CD4-positive, alpha-beta T cell treated with Interleukin-6 at 100 ng/mL for 8 hours (primary cell): Measurements from ENCODE around the gene SCGB3A1.

Source experiments
- DNase-seq: peaks from one replicate; pipeline ENCODE4 v3.0.0-alpha.2; 2020; ENCODE audit warnings: mixed read lengths, low spot score

Gene SCGB3A1

GRCh38 chr5:180625125-180625790 lies 34.0 kb upstream of the SCGB3A1 start:
- DNase-seq = no peak

- DNase-seq = no peak
Observed at GRCh38 chr5:180624587-180624986, 33.3 kb upstream of the SCGB3A1 start.

DNA sequence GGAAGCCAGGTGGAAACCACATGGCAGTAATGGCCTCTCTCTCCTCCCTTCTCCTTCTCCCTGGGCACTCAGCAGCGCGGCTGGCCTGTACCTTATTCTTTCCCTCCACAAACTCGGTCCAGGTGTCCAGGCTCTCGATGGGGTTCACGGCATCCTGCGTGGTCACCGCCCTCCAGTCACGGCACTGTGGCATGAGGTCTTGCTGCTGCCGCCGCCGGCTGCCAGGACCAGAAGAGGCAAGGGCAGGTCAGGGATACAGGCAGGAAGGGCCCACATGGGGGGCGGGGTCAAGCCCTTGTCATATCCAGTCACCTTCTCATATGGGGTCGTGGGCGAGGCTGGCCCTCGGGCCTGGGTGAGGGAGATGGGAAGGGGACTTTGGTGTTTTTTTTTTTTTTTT lies 32.5 kb upstream of the SCGB3A1 start:
- DNase-seq = no peak

- DNase-seq = no peak
Observed at GRCh38 chr5:180623411-180623834, 32.1 kb upstream of the SCGB3A1 start.

DNA sequence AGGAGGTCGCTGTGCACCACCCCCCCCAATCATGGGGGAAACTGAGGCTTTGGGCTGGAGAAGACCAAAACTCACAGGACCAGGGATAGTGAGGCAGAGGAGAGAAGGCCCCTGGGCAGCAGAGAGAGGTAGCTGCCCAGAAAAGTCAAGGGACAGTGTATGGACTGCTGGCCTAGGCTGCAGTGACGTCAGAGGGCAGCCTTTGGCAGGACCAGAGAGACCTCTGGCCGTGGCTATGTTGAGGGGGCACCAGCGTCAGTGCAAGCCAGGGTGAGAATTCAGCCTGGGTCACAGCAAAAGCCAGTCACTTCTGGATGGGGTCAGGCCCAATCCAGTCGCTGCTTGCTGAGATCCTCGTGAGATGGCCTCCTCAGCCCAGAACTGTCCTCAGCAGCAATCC lies 31.6 kb upstream of the SCGB3A1 start:
- no peak for DNase-seq

DNA sequence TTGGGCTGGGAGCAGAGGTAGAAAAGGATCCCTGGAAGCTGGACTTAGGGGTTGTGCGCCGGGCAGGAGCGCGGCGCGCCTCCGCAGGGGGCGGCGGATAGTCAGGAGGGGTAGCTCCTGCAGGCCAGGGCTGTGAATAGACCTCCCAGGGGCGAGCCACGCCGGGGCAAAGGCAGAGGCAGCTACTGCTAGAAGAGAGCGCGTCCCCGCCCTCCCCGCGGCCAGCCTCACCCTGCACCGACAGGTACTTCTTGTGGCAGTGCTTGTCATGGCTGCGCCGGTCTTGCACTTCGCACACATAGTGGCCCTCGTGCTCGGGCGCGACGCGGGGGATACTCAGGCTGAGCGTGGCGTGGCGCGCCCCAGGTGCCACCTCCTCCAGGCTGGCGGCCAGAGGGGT lies 30.0 kb upstream of the SCGB3A1 start:
- DNase-seq = no peak

DNA sequence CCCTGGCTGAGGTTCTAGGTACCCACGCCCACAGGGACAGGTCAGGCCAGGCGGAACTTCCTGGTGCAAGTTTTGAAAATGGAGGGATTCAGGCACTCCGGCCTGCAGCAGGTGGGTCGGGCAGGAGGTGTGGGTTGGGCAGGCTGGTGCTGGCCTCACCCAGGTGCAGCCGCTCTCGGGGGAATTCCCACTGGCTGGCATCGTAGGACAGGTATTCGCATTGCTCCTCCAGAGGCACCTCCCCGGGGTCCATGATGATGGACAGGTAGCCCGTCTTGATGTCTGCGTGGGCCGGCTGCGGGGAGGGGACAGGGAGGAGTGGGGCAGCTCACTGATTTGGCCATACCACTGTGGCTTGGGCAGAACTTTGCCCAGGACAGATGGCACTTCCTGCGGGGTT lies 28.7 kb upstream of the SCGB3A1 start:
- no peak for DNase-seq

- no peak for DNase-seq
Observed at GRCh38 chr5:180619563-180619915, 28.2 kb upstream of the SCGB3A1 start.

DNA sequence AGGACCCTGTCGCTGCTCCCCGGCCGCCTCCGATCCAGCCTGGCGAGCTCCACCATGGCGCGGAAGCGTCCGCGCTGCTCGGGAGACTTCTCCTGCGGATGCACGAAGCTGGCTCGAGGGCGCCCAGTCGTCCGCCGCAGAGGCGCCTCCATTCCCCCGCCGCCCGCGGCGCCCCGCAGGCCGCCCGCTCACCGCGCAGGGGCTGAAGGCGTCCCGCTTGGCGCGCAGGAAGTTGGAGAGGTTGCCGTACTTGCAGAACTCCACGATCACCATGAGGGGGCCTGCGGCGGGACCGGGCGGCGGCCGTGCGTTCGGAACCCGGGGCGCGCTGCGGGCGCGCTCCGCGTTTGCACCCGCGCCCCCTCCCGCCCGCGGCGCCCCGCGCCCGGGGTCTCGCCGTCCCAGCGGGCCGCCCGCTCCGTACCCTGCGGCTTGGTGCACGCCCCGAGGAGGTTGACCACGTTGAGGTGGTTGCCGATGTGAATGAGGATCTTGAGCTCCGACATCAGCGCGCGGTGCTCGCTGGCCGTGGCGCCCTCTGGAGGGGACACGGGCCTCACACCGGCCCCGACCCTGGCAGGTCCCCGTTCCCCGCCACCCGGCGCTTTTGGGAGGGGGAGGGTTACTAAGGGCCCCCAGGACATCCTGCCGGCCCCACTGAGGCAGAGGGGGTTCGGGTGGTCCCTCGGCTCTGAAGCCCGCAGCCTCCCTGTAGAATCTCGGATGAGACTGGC lies 27.7 kb upstream of the SCGB3A1 start:
- DNase-seq = no peak

DNA sequence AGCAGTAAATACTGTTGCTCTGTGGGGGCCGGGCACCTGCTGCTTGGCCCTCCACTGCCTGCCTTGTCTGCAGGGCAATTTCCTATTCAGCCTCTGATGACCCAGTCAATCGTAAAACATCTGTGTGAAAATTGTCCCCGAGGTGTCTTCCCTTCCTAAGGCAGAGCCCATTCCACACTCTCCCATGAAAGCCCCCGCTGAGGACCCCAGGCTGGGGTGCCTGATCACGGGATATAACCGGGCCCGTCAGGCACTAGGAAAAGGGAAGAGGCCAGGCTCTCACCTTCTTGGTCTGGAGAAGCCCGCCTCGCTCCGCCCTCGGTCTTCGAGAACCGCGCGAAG lies 27.2 kb upstream of the SCGB3A1 start:
- no peak for DNase-seq

- DNase-seq = no peak
Observed at GRCh38 chr5:180613814-180614188, 22.5 kb upstream of the SCGB3A1 start.

GRCh38 chr5:180613188-180613813 lies 22.0 kb upstream of the SCGB3A1 start:
- DNase-seq = no peak

GRCh38 chr5:180612683-180613082 lies 21.4 kb upstream of the SCGB3A1 start:
- no peak for DNase-seq

DNA sequence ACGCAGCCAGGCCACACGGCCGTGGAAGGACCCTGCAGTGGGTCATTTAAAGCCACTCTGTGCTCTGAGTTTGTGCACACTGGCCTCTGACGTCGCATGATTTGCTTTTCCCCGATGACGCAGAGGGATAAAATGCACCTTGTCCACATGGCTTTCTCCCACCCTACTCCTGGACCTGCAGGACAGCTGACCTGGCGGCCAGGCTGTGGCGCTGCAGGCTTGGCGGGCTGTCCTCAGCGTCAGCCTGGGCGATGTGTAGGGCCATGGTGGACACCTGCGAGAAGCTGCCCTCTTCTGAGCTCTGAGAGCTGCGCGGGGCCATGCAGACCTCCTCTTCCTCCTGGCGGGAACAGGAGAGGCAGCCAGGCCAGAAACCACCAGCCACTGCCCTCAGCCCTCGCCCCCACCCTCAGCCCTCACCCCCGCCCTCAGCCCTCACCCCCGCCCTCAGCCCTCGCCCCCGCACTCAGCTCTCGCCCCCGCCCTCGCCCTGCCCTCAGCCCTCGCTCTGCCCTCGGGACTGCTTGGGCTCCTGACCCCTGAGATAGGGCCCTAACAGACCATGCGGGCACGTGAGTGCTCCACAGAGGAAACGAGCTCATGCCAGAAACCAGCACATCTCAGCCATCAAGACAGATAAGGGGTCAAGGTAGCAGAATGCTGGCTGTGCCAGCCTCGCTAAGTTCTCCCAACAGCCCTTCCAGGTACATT lies 20.0 kb upstream of the SCGB3A1 start:
- no peak for DNase-seq

GRCh38 chr5:180609817-180610550 lies 18.7 kb upstream of the SCGB3A1 start:
- no peak for DNase-seq

GRCh38 chr5:180609386-180609785 lies 18.1 kb upstream of the SCGB3A1 start:
- no peak for DNase-seq

GRCh38 chr5:180608572-180609310 lies 17.4 kb upstream of the SCGB3A1 start:
- no peak for DNase-seq

- no peak for DNase-seq
Observed at GRCh38 chr5:180607861-180608571, 16.7 kb upstream of the SCGB3A1 start.

DNA sequence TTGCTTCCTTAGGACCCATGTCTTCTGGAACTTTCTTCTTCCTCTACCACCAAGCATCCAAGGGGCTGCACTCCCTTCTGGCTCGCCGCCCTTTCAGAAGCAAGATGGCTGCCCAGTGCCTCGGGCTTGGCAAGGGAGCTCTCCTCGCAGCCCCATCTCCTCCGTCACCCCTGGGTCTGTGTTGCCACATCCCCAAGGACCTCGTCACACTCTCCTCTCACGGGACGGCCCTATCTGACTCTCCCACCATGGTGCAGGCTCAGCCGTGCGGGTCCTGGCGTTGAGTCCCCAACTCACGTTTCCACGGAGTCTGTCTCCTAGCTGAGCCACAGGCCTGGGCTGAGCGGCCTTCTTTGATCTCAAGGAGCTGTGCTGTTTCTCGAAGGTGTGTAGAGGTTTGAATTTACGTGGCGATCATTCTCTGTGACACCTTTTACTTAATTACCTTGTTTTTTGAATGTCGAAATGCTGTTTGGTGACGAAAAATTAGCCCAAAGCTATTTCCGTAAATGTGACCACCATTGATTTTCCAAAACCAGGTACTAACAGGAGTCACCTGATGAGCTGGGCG lies 15.0 kb upstream of the SCGB3A1 start:
- no peak for DNase-seq

DNA sequence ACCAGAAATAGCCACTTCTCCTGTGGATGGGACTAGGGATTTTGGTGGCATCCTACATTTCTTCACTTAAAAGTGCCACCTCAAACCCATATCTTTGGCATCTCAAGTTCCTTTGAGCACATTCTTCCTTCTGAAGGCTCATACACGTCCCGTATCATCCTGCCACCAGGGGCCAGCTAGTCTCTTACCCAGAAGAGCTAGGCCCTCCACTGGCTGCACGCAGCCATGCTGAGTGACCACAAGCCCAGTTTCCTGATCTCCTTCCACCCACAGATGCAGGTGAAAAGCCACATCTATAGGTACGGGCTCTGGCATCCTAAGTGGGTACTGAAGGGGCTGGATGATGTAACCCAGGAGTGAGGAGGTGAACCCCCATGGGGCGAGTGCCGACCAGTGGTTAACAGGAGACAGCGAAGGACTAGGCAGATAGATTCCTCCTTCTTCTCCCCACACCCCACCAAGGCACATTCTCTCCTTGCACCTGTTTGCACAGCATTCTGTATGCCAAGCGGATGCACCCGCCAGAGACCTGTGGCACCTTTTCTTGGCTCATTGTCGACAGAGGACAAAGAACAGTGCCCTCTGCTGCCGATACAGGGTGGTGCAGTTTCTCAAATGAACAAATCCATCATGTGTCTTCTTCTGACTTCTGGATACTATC lies 14.4 kb upstream of the SCGB3A1 start:
- DNase-seq = peak; percentile 42
